Kidney (tissue), 14 donors: ENCODE measurements around the gene GPR152. TPM values are rescaled to one million over a fixed set of nuclear protein-coding genes. Genes with fewer than 3 reads are reported as not detected.

Experiments used
- DNase-seq, 5 donors: peaks; one replicate each; pipeline ENCODE4 v3.0.0-alpha.2; 2013 to 2020
- FAIRE-seq: peaks from 2 replicates; lab custom pipeline; 2012; peaks lifted over from hg19 to GRCh38; lab: Jason Lieb, UNC
- H3K27ac ChIP-seq, 2 donors: one replicate each; pipeline ENCODE4 v1.7.0; 2013; ENCODE audit warnings: low read depth in 2 of 2, low read length in 2 of 2, inconsistent platforms in 1 of 2
- H3K27me3 ChIP-seq: one replicate; pipeline ENCODE4 v1.7.1; 2013; ENCODE audit warnings: low read length, inconsistent platforms; ENCODE audit not compliant: control insufficient read depth, insufficient read depth
- H3K36me3 ChIP-seq, 3 donors: one replicate each; pipeline versions ENCODE4 v1.7.0 to v1.7.1; 2013; ENCODE audit warnings: low read length in 3 of 3, control low read depth in 1 of 3, inconsistent platforms in 1 of 3; ENCODE audit not compliant: insufficient read depth in 3 of 3, control insufficient read depth in 2 of 3
- H3K4me1 ChIP-seq, 3 donors: one replicate each; pipeline versions ENCODE4 v1.7.0 to v1.7.1; 2013; ENCODE audit warnings: low read length in 3 of 3, inconsistent platforms in 1 of 3, low read depth in 1 of 3; ENCODE audit not compliant: control insufficient read depth in 2 of 3, insufficient read depth in 2 of 3
- H3K4me3 ChIP-seq, 3 donors: one replicate each; pipeline versions ENCODE4 v1.7.0 to v1.8.1; 2013; ENCODE audit warnings: low read length in 3 of 3, control low read depth in 1 of 3, inconsistent platforms in 1 of 3
- H3K9ac ChIP-seq, 3 donors: one replicate each; pipeline versions ENCODE4 v1.7.0 to v1.7.1; 2013; ENCODE audit warnings: low read length in 3 of 3, control low read depth in 1 of 3, inconsistent platforms in 1 of 3
- H3K9me3 ChIP-seq, 3 donors: one replicate each; pipeline versions ENCODE4 v1.7.0 to v1.7.1; 2013; ENCODE audit warnings: low read length in 3 of 3, control low read depth in 1 of 3, inconsistent platforms in 1 of 3; ENCODE audit not compliant: control insufficient read depth in 2 of 3, insufficient read depth in 1 of 3
- CTCF ChIP-seq: IDR thresholded peaks from 3 replicates; pipeline ENCODE4 v1.5.1; 2012; ENCODE audit warnings: mild to moderate bottlenecking, moderate library complexity, borderline replicate concordance; ENCODE audit not compliant: insufficient read depth; ENCODE audit errors: extremely low read depth
- intact Hi-C: fragments of 100-400 bp; cut with DNase I; formaldehyde crosslinking; loops from one replicate; pipeline ENCODE4 v1.11.1; 2022
- polyA plus RNA-seq: library from polyadenylated mRNA; stranded (reverse); fragments of 350-450 nt; fragmentation: Illumina TruSeq; extraction: RNeasy Lipid Tissue Mini Kit (QIAGEN cat#74804); gene quantifications from one replicate; pipeline ENCODE4 v1.2.3, GENCODE V29; 2014; ENCODE audit warnings: low read depth, low replicate concordance; ENCODE audit not compliant: insufficient read depth
- total RNA-seq: library from RNA; stranded (reverse); fragmentation: NEBNext Ultra II Directional; extraction: Animal tissue kit (Norgen Biotek cat#: 25700); gene quantifications from one replicate; pipeline ENCODE4 v1.2.1, GENCODE V29; 2021
- donor health status: control.
- donor health status: control.
- donor health status: control.
- donor health status: control.
- donor health status: control.
- donor health status: DM: yes; HTN: yes; CAD: no.
- donor health status: Normal renal cell carcinoma (clear cell type).

The GPR152 gene
- total and polyA plus RNA-seq, 2 donors from 2014 or later = not detected

- no peak overlapping the region for H3K9ac ChIP-seq
- H3K4me3 ChIP-seq = no peak overlapping the region
- DNase-seq (peak in 1 of 5 donors; percentile 78), FAIRE-seq (no peak)
- intact Hi-C loops = no loop called here
- H3K4me1 ChIP-seq = peaks cover 0 to 3% (median 0%) of the 10 kb centered on the region in 3 donors
- TF ChIP-seq CTCF = no peak
- H3K27me3 ChIP-seq = no peaks in the 10 kb centered on the region
- no peaks in the 10 kb centered on the region for H3K36me3 ChIP-seq
- no peaks in the 10 kb centered on the region for H3K9me3 ChIP-seq
- H3K27ac ChIP-seq = no peak overlapping the region
Observed at GRCh38 chr11:67406420-67406968, 46.0 kb downstream of the GPR152 start.

- intact Hi-C loops = no loop called here
- Histone ChIP-seq H3K27ac (no peak overlapping the region), H3K36me3 (no peaks in the 10 kb centered on the region), H3K9me3 (no peaks in the 10 kb centered on the region), H3K4me1 (peaks cover 0 to 3% (median 2%) of the 10 kb centered on the region in 3 donors), H3K9ac (no peak overlapping the region), H3K27me3 (no peaks in the 10 kb centered on the region), H3K4me3 (no peak overlapping the region)
- TF ChIP-seq CTCF = no peak
- DNase-seq (no peak), FAIRE-seq (no peak)
Observed at GRCh38 chr11:67405688-67406339, 46.7 kb downstream of the GPR152 start.

- intact Hi-C loops = no loop called here
- no peak for DNase-seq
- FAIRE-seq = no peak
- Histone ChIP-seq H3K9me3 (no peaks in the 10 kb centered on the region), H3K27me3 (no peaks in the 10 kb centered on the region), H3K4me3 (no peak overlapping the region), H3K27ac (no peak overlapping the region), H3K4me1 (peaks cover 0 to 9% (median 5%) of the 10 kb centered on the region in 3 donors), H3K9ac (no peak overlapping the region), H3K36me3 (no peaks in the 10 kb centered on the region)
- TF ChIP-seq CTCF = no peak
Observed at GRCh38 chr11:67405196-67405567, 47.3 kb downstream of the GPR152 start.
